Loucy (cell line): ENCODE measurements around the gene KLK4.

Experiments used
- H2AFZ ChIP-seq: fragments of 200-600 bp; sonication (generic); 2 replicates; pipeline ENCODE4 v1.6.0; 2016; ENCODE audit warnings: antibody characterized with exemption, mild to moderate bottlenecking, low read length, moderate library complexity
- H3F3A ChIP-seq: fragments of 200-600 bp; 2 replicates; pipeline ENCODE4 v1.6.0; 2016; ENCODE audit warnings: antibody characterized with exemption, low read depth, mild to moderate bottlenecking
- H3K27me3 ChIP-seq: fragments of 200-600 bp; sonication (generic); 2 replicates; pipeline ENCODE4 v1.6.1; 2014; ENCODE audit warnings: low read length, mild to moderate bottlenecking; ENCODE audit not compliant: insufficient read depth, poor library complexity, severe bottlenecking
- H3K36me3 ChIP-seq: fragments of 200-600 bp; sonication (generic); 2 replicates; pipeline ENCODE4 v1.6.1; 2016; ENCODE audit warnings: low read length; ENCODE audit not compliant: insufficient read depth
- H3K4me1 ChIP-seq: fragments of 200-600 bp; sonication (generic); 2 replicates; pipeline ENCODE4 v1.5.1; 2014; ENCODE audit warnings: low read length, mild to moderate bottlenecking; ENCODE audit not compliant: insufficient read depth, poor library complexity, severe bottlenecking
- H3K4me2 ChIP-seq: fragments of 200-600 bp; sonication (generic); 2 replicates; pipeline ENCODE4 v1.6.0; 2014; ENCODE audit warnings: antibody characterized with exemption, low read length, low read depth, mild to moderate bottlenecking; ENCODE audit not compliant: poor library complexity, severe bottlenecking
- H3K4me3 ChIP-seq: fragments of 200-600 bp; sonication (generic); 2 replicates; pipeline ENCODE4 v1.5.1; 2014; ENCODE audit warnings: low read length, mild to moderate bottlenecking, mixed read lengths; ENCODE audit not compliant: poor library complexity, severe bottlenecking
- H3K79me2 ChIP-seq: fragments of 200-600 bp; sonication (generic); 2 replicates; pipeline ENCODE4 v1.6.1; 2014; ENCODE audit warnings: low read length; ENCODE audit not compliant: insufficient read depth
- H3K9ac ChIP-seq: fragments of 200-600 bp; sonication (generic); 2 replicates; pipeline ENCODE4 v1.6.0; 2014; ENCODE audit warnings: mild to moderate bottlenecking, low read depth, low read length, moderate library complexity; ENCODE audit not compliant: poor library complexity, severe bottlenecking
- H3K9me2 ChIP-seq: fragments of 200-600 bp; sonication (generic); replicated peaks from 2 replicates; pipeline ENCODE4 v1.6.1; 2016; ENCODE audit warnings: low read depth, low read length, mixed read lengths
- H3K9me3 ChIP-seq: fragments of 200-600 bp; sonication (generic); 2 replicates; pipeline ENCODE4 v1.6.1; 2014; ENCODE audit warnings: mild to moderate bottlenecking, antibody characterized with exemption, low read length, low read depth; ENCODE audit not compliant: insufficient read depth
- H4K20me1 ChIP-seq: fragments of 200-600 bp; sonication (generic); 2 replicates; pipeline ENCODE4 v1.6.0; 2014; ENCODE audit warnings: antibody characterized with exemption, low read length, mild to moderate bottlenecking; ENCODE audit not compliant: insufficient read depth, poor library complexity, severe bottlenecking
- EZH2phosphoT487 ChIP-seq: fragments of 200-600 bp; IDR thresholded peaks from 2 replicates; pipeline ENCODE4 v1.6.1; 2018; ENCODE audit warnings: antibody characterized with exemption, mild to moderate bottlenecking, moderate library complexity, borderline replicate concordance
- TF ChIP-seq, protein P1 (sequence below): fragments of 200-600 bp; sonication (generic); conservative IDR thresholded peaks from 2 replicates; pipeline ENCODE4 v1.5.1; 2014; ENCODE audit warnings: mild to moderate bottlenecking, antibody characterized with exemption, low read length

KLK4 gene

GRCh38 chr19:50933640-50934039, 22.4 kb upstream of the KLK4 start:
- no peaks in the 10 kb centered on the region for H3K79me2 ChIP-seq
- no peak overlapping the region for H3K9ac ChIP-seq
- no peak overlapping the region for H3K4me2 ChIP-seq
- H3K27me3 ChIP-seq = no peaks in the 10 kb centered on the region
- no peaks in the 10 kb centered on the region for H3F3A ChIP-seq
- H4K20me1 ChIP-seq = no peaks in the 10 kb centered on the region
- no peaks in the 10 kb centered on the region for H3K36me3 ChIP-seq
- no peak overlapping the region for H2AFZ ChIP-seq
- no peak overlapping the region for H3K4me3 ChIP-seq
- TF ChIP-seq, protein P1, sequence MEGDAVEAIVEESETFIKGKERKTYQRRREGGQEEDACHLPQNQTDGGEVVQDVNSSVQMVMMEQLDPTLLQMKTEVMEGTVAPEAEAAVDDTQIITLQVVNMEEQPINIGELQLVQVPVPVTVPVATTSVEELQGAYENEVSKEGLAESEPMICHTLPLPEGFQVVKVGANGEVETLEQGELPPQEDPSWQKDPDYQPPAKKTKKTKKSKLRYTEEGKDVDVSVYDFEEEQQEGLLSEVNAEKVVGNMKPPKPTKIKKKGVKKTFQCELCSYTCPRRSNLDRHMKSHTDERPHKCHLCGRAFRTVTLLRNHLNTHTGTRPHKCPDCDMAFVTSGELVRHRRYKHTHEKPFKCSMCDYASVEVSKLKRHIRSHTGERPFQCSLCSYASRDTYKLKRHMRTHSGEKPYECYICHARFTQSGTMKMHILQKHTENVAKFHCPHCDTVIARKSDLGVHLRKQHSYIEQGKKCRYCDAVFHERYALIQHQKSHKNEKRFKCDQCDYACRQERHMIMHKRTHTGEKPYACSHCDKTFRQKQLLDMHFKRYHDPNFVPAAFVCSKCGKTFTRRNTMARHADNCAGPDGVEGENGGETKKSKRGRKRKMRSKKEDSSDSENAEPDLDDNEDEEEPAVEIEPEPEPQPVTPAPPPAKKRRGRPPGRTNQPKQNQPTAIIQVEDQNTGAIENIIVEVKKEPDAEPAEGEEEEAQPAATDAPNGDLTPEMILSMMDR = no peak
- no peak for TF ChIP-seq EZH2phosphoT487
- H3K9me2 ChIP-seq = no peaks in the 10 kb centered on the region
- H3K4me1 ChIP-seq = no peaks in the 10 kb centered on the region
- no peaks in the 10 kb centered on the region for H3K9me3 ChIP-seq

GRCh38 chr19:50932690-50933083, 21.5 kb upstream of the KLK4 start:
- no peaks in the 10 kb centered on the region for H3K79me2 ChIP-seq
- no peaks in the 10 kb centered on the region for H3K9me3 ChIP-seq
- H3K4me1 ChIP-seq = no peaks in the 10 kb centered on the region
- no peak overlapping the region for H3K9ac ChIP-seq
- H2AFZ ChIP-seq = no peak overlapping the region
- no peaks in the 10 kb centered on the region for H3F3A ChIP-seq
- no peaks in the 10 kb centered on the region for H3K36me3 ChIP-seq
- H4K20me1 ChIP-seq = no peaks in the 10 kb centered on the region
- no peak overlapping the region for H3K4me2 ChIP-seq
- TF ChIP-seq, protein P1 = no peak
- TF ChIP-seq EZH2phosphoT487 = no peak
- H3K4me3 ChIP-seq = no peak overlapping the region
- H3K9me2 ChIP-seq = no peaks in the 10 kb centered on the region
- H3K27me3 ChIP-seq = no peaks in the 10 kb centered on the region

DNA sequence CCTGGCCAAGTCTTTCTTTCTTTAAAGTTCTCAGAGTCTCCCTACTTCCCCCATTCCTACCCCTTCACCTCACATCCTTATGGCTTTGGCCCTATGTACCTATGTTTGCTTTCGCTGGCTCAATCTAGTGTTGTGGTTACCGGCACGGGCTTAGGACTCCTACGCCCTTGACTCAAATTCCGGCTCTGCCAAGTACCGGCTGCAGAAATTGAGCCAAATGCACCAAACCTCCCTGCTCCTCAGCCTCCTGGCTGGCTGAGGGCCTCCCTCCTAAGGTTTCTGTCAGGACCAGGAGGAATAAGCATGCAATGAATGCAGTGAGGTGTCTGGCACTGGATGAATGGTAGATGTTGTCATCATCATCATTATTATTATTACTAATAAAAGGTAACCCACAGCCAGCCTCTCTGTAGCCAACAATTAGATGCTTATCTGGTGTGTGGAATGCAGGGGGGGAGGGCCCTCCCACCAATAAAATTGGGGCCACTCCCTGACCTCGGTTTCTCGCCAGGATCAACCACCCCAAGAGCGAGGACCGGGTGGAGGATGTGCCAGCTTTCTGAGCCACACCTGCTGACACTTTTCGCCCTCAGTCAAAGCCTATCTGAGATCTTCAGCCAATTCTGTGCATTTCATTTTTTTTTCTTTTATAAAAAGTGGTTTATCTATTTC, 21.0 kb upstream of the KLK4 start:
- H2AFZ ChIP-seq = no peak overlapping the region
- no peaks in the 10 kb centered on the region for H3F3A ChIP-seq
- H3K4me1 ChIP-seq = no peaks in the 10 kb centered on the region
- no peak overlapping the region for H3K4me3 ChIP-seq
- H3K9ac ChIP-seq = no peak overlapping the region
- no peaks in the 10 kb centered on the region for H3K79me2 ChIP-seq
- TF ChIP-seq, protein P1 = no peak
- TF ChIP-seq EZH2phosphoT487 = no peak
- H3K9me2 ChIP-seq = no peaks in the 10 kb centered on the region
- no peaks in the 10 kb centered on the region for H3K36me3 ChIP-seq
- no peaks in the 10 kb centered on the region for H3K9me3 ChIP-seq
- no peak overlapping the region for H3K4me2 ChIP-seq
- H3K27me3 ChIP-seq = no peaks in the 10 kb centered on the region
- no peaks in the 10 kb centered on the region for H4K20me1 ChIP-seq
